Activated CD8-positive, alpha-beta memory T cell treated with anti-CD3 and anti-CD28 coated beads, Interleukin-2, amount 50 U/mL, for 24 hours (primary cell): ENCODE data around the gene DKK3.

Source experiments
- DNase-seq: peaks from one replicate; pipeline ENCODE4 v3.0.0-alpha.2; 2020; ENCODE audit errors: extremely low read depth

The DKK3 gene

GRCh38 chr11:11944444-11944843 lies 64.0 kb downstream of the DKK3 start:
- DNase-seq: no peak

GRCh38 chr11:11942668-11943067 lies 65.8 kb downstream of the DKK3 start:
- no peak for DNase-seq

DNA sequence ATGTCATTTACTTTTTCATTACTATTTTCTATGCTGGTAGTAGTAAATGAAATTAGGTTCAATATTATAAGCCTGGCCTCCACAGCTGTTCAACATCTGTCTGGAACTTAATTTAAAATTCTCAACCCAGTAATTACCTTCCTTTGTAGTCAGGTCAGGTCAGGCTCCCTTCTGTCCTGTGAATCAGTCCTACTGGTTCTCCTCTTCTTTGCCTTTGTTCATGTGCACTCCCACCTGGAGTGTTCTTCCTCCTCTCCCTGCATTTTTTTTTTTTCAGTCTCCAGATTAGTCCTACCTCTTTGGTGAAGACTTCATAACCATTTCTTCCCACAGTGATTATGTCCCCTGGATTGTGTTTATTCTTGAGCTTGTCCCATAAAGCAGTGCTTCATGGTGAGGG lies 67.9 kb downstream of the DKK3 start:
- no peak for DNase-seq

- no peak for DNase-seq
Observed at GRCh38 chr11:11937957-11938356, 70.5 kb downstream of the DKK3 start.

- no peak for DNase-seq
Observed at GRCh38 chr11:11937433-11937832, 71.0 kb downstream of the DKK3 start.

DNA sequence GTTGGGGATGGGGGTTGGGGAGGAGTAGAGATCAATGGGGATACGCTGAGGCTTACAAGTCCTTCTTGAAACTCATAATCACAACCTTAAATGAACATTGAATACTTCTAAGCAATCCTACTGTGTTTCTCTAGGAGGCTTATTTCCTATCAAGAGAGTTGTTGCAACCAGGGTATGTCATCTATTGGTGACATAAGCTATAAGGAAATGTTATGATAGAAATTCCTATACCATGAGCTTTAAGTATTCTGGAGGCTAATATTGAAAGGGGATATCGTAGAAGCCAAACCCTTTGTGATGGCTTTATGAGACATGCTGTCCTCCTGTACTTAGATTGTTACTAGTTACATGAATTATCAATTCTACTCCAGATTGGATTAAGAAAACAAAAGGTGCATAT lies 72.9 kb downstream of the DKK3 start:
- DNase-seq: no peak

DNA sequence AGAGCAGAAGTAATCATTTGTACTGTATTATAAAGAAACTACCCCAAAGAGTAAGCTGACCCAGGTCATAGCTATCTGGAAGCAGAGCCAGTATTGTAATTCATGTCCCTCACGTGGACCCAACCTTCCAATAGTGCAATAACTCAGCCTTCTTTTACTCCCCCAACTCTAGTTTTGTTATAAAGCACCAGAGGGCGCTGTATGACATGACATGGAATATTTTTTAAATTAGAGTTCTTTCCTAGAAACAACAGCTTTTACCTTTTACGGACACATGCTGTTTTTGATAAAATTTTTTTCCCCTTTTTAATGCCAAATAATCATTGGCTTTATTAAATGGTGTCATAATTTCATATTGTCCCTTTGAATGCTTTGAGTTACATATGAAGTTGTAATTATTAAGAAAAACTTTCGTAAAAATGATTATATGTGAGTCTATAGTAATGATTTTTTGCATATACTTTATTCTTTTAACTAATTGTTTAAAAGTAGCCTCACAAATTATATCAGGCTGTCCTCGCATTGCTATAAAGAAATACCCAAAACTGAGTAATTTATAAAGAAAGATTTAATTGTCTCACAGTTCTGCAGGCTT lies 76.9 kb downstream of the DKK3 start:
- DNase-seq: no peak

DNA sequence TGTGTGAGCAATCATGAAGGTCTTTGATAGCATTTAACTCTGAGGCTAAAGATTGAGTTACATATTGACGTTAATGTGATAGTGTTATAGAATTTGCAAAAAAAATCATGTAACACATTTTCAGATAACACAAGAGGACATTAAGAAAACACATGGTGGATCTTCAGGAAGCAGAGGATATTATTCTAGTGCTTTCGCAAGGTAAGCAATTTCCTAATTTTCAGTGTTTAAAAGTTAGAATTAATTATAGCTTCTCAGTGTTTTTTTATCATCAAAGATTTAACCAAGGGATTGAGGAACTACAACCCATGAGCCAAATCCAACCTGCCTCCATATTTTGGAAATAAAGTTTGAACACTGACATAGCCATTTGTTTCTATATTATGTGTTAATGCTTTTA lies 78.5 kb downstream of the DKK3 start:
- no peak for DNase-seq

DNA sequence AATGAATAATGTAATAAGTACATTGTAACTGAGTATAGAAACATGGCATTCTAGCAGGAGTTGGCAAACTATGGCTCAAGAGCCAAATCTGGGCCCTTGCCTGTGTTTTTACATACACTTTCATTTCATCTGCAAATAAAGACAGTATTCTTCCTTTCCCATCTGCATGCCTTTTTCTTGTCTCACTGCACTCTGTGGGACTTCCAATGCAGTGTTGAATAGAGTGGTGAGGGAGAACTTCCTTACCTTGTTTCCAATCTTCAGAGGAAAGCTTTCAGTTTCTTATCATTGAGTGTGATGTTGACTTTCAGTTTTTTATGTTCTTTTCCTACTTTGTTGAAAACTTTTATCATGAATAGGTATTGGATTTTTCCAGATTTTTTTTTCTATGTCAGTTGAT lies 84.6 kb downstream of the DKK3 start:
- DNase-seq: no peak

- no peak for DNase-seq
Observed at GRCh38 chr11:11916981-11917399, 91.4 kb downstream of the DKK3 start.

DNA sequence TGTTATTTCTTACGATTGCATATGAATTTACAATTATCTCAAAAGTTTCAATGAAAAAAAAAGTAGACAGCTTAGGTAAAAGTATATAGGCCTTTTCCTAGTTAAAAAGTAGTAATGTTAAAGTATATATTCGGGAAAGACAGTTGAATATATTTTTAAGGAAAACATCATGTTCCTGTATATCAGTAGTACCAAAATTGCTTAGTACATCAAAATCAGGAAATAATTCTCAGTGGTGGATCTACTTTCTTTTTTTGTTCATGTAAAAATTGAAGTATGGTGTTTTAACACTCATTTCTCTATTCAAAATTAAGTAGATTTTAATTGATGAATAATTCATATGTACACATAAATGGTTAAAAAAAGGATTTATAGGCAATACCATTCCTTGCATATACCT lies 92.8 kb downstream of the DKK3 start:
- no peak for DNase-seq

DNA sequence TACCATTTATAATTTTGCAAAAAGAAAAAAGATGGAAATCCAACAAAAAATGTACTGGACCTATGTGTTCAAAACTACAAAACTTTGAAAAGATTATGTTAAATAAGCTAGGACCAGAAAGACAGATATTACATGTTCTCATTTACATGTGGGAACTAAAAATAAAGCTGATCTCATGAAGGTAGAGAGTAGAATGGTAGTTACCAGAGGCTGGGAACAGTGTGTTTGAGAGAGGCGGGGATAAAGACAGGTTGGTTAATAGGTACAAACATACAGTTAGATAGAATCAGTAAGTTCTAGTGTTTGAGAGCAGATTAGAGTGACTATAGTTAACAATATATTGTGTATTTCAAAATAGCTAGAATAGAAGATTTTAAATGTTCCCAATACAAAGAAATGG lies 95.0 kb downstream of the DKK3 start:
- DNase-seq: no peak
